ENCODE data around the gene PRKRIP1.
"Not testable (repeated sequence)": the region's sequence is repeated elsewhere in the genome, so short reads cannot be mapped to it uniquely, and the experiment has no call there.

Gene PRKRIP1

DNA sequence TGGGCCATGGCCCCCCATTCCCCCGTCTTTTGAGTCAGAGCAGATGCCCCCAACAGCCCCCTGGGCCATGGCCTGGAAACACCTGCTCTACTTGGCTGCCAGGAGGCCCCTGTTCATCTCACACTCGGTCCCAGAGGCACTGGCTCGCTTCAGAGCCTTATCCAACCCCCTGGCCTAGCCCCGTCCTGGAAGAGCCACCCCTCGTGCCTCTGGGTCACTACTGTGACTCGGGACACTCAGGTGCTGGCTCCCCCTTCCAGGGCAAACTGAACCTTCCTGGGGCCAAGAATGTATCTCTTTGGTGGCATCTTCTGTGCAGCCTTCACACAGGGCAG, 75.6 kb downstream of the PRKRIP1 start:
- Histone ChIP-seq H3K27ac (ENCODE audit: low read depth, low read length) (no peak overlapping the region), H2BK120ac (ENCODE audit: low read depth, low read length) (no peak overlapping the region), H3K79me2 (ENCODE audit: control insufficient read depth, insufficient read depth, low read length) (no peaks in the 10 kb centered on the region), H3K18ac (ENCODE audit: low read length) (no peak overlapping the region), H3K4me2 (ENCODE audit: low read length) (no peak overlapping the region), H3K79me1 (ENCODE audit: low read length) (no peaks in the 10 kb centered on the region), H3K4me3 (ENCODE audit: low read length) (no peak overlapping the region), H4K8ac (ENCODE audit: low read depth, low read length) (no peak overlapping the region), H3K36me3 (ENCODE audit: control insufficient read depth, insufficient read depth, low read length) (peaks cover 5% of the 10 kb centered on the region), H3K56ac (ENCODE audit: low read length) (no peak overlapping the region), H3K4me1 (ENCODE audit: control insufficient read depth, low read depth, low read length) (no peaks in the 10 kb centered on the region), H2BK5ac (ENCODE audit: low read length) (no peak overlapping the region), H3K23ac (ENCODE audit: low read length) (no peak overlapping the region), H2AK5ac (ENCODE audit: low read length) (no peak overlapping the region), H2BK15ac (replicated peaks; ENCODE audit: low read depth) (no peak overlapping the region), H3K27me3 (ENCODE audit: insufficient read depth, low read length, poor library complexity) (no peaks in the 10 kb centered on the region), H3K4ac (ENCODE audit: low read depth, low read length) (no peak overlapping the region), H3K9ac (ENCODE audit: low read length) (no peak overlapping the region), H4K5ac (ENCODE audit: low read length) (no peak overlapping the region)
- WGBS (ENCODE audit: extremely low coverage, insufficient coverage, low lambda C conversion rate), result no CpG with 5 or more reads among the region's 6 CpGs
- DNase-seq, result no peak

DNA sequence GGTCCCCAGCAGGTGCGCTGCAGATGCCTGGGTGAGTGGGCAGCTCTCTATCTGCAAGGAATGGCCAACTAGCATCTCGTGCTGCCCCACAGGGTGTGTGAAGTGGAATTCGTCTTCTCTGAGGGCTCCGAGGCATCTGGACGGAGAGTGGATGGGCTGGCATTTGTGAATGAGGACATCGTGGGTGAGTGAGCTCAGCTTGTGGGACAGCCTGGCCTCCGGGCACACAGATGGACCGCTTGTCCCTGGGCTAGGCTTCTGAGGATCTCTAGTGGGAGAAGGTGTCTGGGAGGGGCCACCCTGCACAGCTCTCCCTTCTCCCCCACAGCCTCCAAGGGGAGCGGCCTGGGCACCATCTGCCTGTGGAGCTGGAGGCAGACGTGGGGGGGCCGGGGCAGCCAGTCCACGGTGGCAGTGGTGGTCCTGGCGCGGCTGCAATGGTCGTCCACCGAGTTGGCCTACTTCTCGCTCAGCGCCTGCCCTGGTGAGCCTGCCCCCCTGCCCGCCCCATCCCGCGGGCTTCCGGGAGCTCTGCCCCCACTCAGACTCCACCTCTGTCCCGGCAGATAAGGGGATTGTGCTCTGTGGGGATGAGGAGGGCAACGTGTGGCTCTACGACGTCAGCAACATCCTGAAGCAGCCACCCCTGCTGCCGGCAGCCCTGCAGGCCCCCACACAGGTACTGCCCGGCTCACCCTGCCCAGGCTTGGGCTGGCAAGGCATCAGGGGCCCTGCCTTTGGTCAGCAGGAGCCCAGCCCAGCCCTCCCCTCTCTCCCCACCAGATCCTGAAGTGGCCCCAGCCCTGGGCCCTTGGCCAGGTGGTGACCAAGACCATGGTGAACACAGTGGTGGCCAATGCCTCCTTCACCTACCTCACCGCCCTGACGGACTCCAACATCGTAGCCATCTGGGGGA, 76.2 kb downstream of the PRKRIP1 start:
- Histone ChIP-seq H3K27ac (ENCODE audit: low read depth, low read length) (no peak overlapping the region), H2BK5ac (ENCODE audit: low read length) (no peak overlapping the region), H2AK5ac (ENCODE audit: low read length) (no peak overlapping the region), H3K79me2 (ENCODE audit: control insufficient read depth, insufficient read depth, low read length) (no peaks in the 10 kb centered on the region), H3K79me1 (ENCODE audit: low read length) (no peaks in the 10 kb centered on the region), H3K4me1 (ENCODE audit: control insufficient read depth, low read depth, low read length) (no peaks in the 10 kb centered on the region), H2BK120ac (ENCODE audit: low read depth, low read length) (no peak overlapping the region), H3K4me3 (ENCODE audit: low read length) (no peak overlapping the region), H4K8ac (ENCODE audit: low read depth, low read length) (no peak overlapping the region), H3K9ac (ENCODE audit: low read length) (no peak overlapping the region), H3K4ac (ENCODE audit: low read depth, low read length) (no peak overlapping the region), H3K27me3 (ENCODE audit: insufficient read depth, low read length, poor library complexity) (no peaks in the 10 kb centered on the region), H3K4me2 (ENCODE audit: low read length) (no peak overlapping the region), H3K56ac (ENCODE audit: low read length) (no peak overlapping the region), H2BK15ac (replicated peaks; ENCODE audit: low read depth) (no peak overlapping the region), H3K23ac (ENCODE audit: low read length) (no peak overlapping the region), H4K5ac (ENCODE audit: low read length) (no peak overlapping the region), H3K18ac (ENCODE audit: low read length) (no peak overlapping the region), H3K36me3 (ENCODE audit: control insufficient read depth, insufficient read depth, low read length) (peaks cover 5% of the 10 kb centered on the region)
- WGBS (ENCODE audit: extremely low coverage, insufficient coverage, low lambda C conversion rate), result no CpG with 5 or more reads among the region's 31 CpGs
- DNase-seq, result no peak

DNA sequence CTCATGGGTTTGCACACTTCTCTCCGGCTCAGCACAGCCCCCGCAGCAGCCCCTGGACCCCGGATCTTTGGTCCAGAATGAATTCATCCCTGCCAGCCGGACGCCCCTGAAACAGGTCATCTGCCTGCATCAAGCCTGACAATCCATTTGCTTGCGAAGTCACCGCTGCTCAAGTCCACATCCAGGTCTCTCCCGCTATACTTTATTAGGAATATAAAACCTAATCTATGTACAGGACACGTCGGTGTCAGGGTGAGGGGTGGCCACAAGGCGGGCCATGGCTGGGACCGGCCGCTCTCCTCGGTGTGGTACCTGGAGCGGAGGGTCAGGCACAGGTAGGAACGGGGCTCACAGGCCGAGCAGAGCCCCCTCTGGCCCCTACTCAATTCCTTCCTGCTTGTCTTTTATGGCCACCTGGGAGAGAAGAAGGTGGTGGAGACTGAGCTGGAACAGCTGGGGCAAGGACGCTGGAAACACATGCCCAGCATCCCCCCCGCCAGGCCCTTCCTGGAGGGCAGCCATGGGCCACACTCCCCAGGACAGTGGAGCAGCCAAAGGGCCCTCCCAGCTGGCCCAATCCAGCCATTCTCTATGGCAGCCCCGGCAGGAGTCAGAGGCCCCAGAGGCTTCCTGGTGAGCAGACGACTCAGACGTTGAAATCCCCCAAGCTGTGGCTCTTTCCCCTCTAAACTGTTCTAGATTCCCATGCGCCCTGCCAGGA, 77.3 kb downstream of the PRKRIP1 start:
- Histone ChIP-seq H2BK15ac (replicated peaks; ENCODE audit: low read depth) (no peak overlapping the region), H3K27me3 (ENCODE audit: insufficient read depth, low read length, poor library complexity) (no peaks in the 10 kb centered on the region), H3K23ac (ENCODE audit: low read length) (no peak overlapping the region), H3K9ac (ENCODE audit: low read length) (no peak overlapping the region), H3K79me2 (ENCODE audit: control insufficient read depth, insufficient read depth, low read length) (no peaks in the 10 kb centered on the region), H2BK120ac (ENCODE audit: low read depth, low read length) (no peak overlapping the region), H4K8ac (ENCODE audit: low read depth, low read length) (no peak overlapping the region), H4K5ac (ENCODE audit: low read length) (no peak overlapping the region), H3K56ac (ENCODE audit: low read length) (no peak overlapping the region), H3K36me3 (ENCODE audit: control insufficient read depth, insufficient read depth, low read length) (peaks cover 5% of the 10 kb centered on the region), H3K4me2 (ENCODE audit: low read length) (no peak overlapping the region), H2BK5ac (ENCODE audit: low read length) (no peak overlapping the region), H3K27ac (ENCODE audit: low read depth, low read length) (no peak overlapping the region), H2AK5ac (ENCODE audit: low read length) (no peak overlapping the region), H3K4me1 (ENCODE audit: control insufficient read depth, low read depth, low read length) (no peaks in the 10 kb centered on the region), H3K4ac (ENCODE audit: low read depth, low read length) (no peak overlapping the region), H3K4me3 (ENCODE audit: low read length) (no peak overlapping the region), H3K79me1 (ENCODE audit: low read length) (no peaks in the 10 kb centered on the region), H3K18ac (ENCODE audit: low read length) (no peak overlapping the region)
- DNase-seq, result no peak
- no CpG with 5 or more reads among the region's 23 CpGs for WGBS (ENCODE audit: extremely low coverage, insufficient coverage, low lambda C conversion rate)

DNA sequence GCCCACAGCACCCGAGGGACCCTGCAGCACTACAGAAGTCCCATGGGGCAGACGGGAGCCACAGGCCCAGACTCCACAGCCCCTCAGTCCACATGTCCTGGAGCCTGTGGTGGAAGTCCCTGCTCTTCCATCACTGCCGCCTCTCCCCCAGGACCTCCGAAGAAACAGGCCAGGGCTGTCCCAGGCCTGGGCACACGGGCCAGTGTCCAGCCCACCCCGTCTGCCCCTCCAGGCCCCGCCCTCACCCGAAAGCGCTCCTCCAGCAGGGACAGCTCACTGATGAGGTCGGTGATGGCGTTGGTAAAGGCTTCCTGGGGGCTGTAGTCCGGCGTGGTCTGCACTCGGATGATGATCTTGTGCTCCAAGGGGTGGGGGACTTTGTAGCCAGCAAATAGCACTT, 78.0 kb downstream of the PRKRIP1 start:
- not testable (repeated sequence) for H2BK15ac ChIP-seq (replicated peaks; ENCODE audit: low read depth); H2AK5ac ChIP-seq (ENCODE audit: low read length); H3K4me3 ChIP-seq (ENCODE audit: low read length); H3K4me1 ChIP-seq (ENCODE audit: control insufficient read depth, low read depth, low read length); H4K5ac ChIP-seq (ENCODE audit: low read length); H4K8ac ChIP-seq (ENCODE audit: low read depth, low read length); H3K56ac ChIP-seq (ENCODE audit: low read length); H3K79me1 ChIP-seq (ENCODE audit: low read length); DNase-seq; H3K23ac ChIP-seq (ENCODE audit: low read length); H3K4me2 ChIP-seq (ENCODE audit: low read length); H3K4ac ChIP-seq (ENCODE audit: low read depth, low read length); H3K9ac ChIP-seq (ENCODE audit: low read length); H3K79me2 ChIP-seq (ENCODE audit: control insufficient read depth, insufficient read depth, low read length); H3K36me3 ChIP-seq (ENCODE audit: control insufficient read depth, insufficient read depth, low read length); H3K18ac ChIP-seq (ENCODE audit: low read length); H3K27ac ChIP-seq (ENCODE audit: low read depth, low read length); H2BK5ac ChIP-seq (ENCODE audit: low read length); H2BK120ac ChIP-seq (ENCODE audit: low read depth, low read length); H3K27me3 ChIP-seq (ENCODE audit: insufficient read depth, low read length, poor library complexity)
- WGBS (ENCODE audit: extremely low coverage, insufficient coverage, low lambda C conversion rate), result no CpG with 5 or more reads among the region's 14 CpGs

DNA sequence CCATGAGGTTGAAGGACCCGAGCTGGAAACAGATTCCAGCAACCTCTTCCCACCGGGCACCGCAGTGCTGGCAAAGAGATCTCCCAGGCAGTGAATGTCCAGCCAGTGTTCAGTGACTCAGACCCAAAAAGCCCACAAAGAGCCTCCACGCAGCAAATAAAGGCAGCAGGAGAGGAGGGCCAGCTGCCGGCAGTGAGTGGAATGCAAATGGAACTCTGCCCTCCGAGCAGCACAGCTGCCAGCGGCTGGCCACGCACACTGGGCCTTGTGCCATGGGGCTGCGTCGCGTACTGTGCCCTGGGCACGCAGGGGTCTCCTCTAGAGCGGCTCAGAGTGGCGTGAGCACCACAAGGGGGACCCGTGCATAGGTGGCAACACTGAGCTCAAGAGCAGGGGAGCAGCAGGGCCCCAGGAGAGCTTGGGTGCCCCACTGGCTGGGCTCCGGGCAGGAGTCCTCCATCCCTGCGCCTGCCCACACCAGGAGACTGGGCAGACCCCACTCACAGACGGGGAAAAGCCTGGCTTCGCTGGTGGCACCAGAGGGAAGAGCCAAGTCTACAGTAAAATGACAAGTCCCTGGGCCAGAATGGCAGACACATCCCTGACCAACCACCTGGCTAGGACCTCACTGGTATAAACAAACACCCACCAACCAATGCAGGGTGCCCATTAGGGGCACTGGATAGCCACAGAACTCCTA, 78.7 kb downstream of the PRKRIP1 start:
- H3K27me3 ChIP-seq (ENCODE audit: insufficient read depth, low read length, poor library complexity); H2BK15ac ChIP-seq (replicated peaks; ENCODE audit: low read depth); DNase-seq; H3K23ac ChIP-seq (ENCODE audit: low read length); H3K56ac ChIP-seq (ENCODE audit: low read length); H3K4me3 ChIP-seq (ENCODE audit: low read length); H3K79me2 ChIP-seq (ENCODE audit: control insufficient read depth, insufficient read depth, low read length); H4K5ac ChIP-seq (ENCODE audit: low read length); H3K9ac ChIP-seq (ENCODE audit: low read length); H4K8ac ChIP-seq (ENCODE audit: low read depth, low read length); H2BK5ac ChIP-seq (ENCODE audit: low read length); H3K36me3 ChIP-seq (ENCODE audit: control insufficient read depth, insufficient read depth, low read length); H3K4ac ChIP-seq (ENCODE audit: low read depth, low read length); H3K79me1 ChIP-seq (ENCODE audit: low read length); H3K4me2 ChIP-seq (ENCODE audit: low read length); H3K27ac ChIP-seq (ENCODE audit: low read depth, low read length); H2BK120ac ChIP-seq (ENCODE audit: low read depth, low read length); H3K4me1 ChIP-seq (ENCODE audit: control insufficient read depth, low read depth, low read length); H2AK5ac ChIP-seq (ENCODE audit: low read length); H3K18ac ChIP-seq (ENCODE audit: low read length): not testable (repeated sequence)
- WGBS (ENCODE audit: extremely low coverage, insufficient coverage, low lambda C conversion rate), result no CpG with 5 or more reads among the region's 19 CpGs
